Mesendoderm (in vitro differentiated cells): ENCODE data around the gene ZNF865.

Source experiments
- DNase-seq: peaks from one replicate; pipeline ENCODE4 v3.0.0; 2013
- H2AK5ac ChIP-seq: 2 replicates; pipeline ENCODE4 v1.6.1; 2013; ENCODE audit warnings: low read length, inconsistent platforms
- H2BK120ac ChIP-seq: 2 replicates; pipeline ENCODE4 v1.6.1; 2013; ENCODE audit warnings: low read depth, mild to moderate bottlenecking, low read length, moderate library complexity, mixed read lengths
- H2BK15ac ChIP-seq: replicated peaks from 2 replicates; pipeline ENCODE4 v1.6.1; 2013; ENCODE audit warnings: low read depth, mild to moderate bottlenecking, moderate library complexity
- H2BK5ac ChIP-seq: 2 replicates; pipeline ENCODE4 v1.6.1; 2013; ENCODE audit warnings: low read length, inconsistent platforms
- H3K18ac ChIP-seq: 2 replicates; pipeline ENCODE4 v1.6.1; 2013; ENCODE audit warnings: mild to moderate bottlenecking, low read length, mixed read lengths
- H3K23ac ChIP-seq: one replicate; pipeline ENCODE4 v1.6.1; 2013; ENCODE audit warnings: low read length
- H3K27ac ChIP-seq: 2 replicates; pipeline ENCODE4 v1.5.1; 2013; ENCODE audit warnings: low read depth, mild to moderate bottlenecking, inconsistent platforms, low read length, moderate library complexity
- H3K27me3 ChIP-seq: 2 replicates; pipeline ENCODE4 v1.6.1; 2013; ENCODE audit warnings: low read length, control low read depth, mild to moderate bottlenecking, inconsistent platforms; ENCODE audit not compliant: insufficient read depth, poor library complexity
- H3K36me3 ChIP-seq: 2 replicates; pipeline ENCODE4 v1.6.1; 2013; ENCODE audit warnings: low read length, inconsistent platforms; ENCODE audit not compliant: control insufficient read depth, insufficient read depth
- H3K4ac ChIP-seq: one replicate; pipeline ENCODE4 v1.6.1; 2013; ENCODE audit warnings: low read depth, mild to moderate bottlenecking, low read length, moderate library complexity
- H3K4me1 ChIP-seq: 2 replicates; pipeline ENCODE4 v1.6.1; 2013; ENCODE audit warnings: low read depth, low read length, inconsistent platforms; ENCODE audit not compliant: control insufficient read depth
- H3K4me2 ChIP-seq: 2 replicates; pipeline ENCODE4 v1.6.1; 2013; ENCODE audit warnings: low read length
- H3K4me3 ChIP-seq: 2 replicates; pipeline ENCODE4 v1.5.1; 2013; ENCODE audit warnings: mild to moderate bottlenecking, low read length
- H3K56ac ChIP-seq: one replicate; pipeline ENCODE4 v1.6.1; 2013; ENCODE audit warnings: low read length
- H3K79me1 ChIP-seq: 2 replicates; pipeline ENCODE4 v1.6.1; 2013; ENCODE audit warnings: low read length, inconsistent platforms
- H3K79me2 ChIP-seq: 2 replicates; pipeline ENCODE4 v1.6.1; 2013; ENCODE audit warnings: mild to moderate bottlenecking, low read length; ENCODE audit not compliant: control insufficient read depth, insufficient read depth
- H3K9ac ChIP-seq: 2 replicates; pipeline ENCODE4 v1.6.1; 2013; ENCODE audit warnings: low read length, inconsistent platforms
- H4K5ac ChIP-seq: one replicate; pipeline ENCODE4 v1.6.1; 2013; ENCODE audit warnings: low read length
- H4K8ac ChIP-seq: one replicate; pipeline ENCODE4 v1.6.1; 2013; ENCODE audit warnings: low read depth, mild to moderate bottlenecking, control low read depth, low read length, moderate library complexity
- WGBS: extraction: QIAGEN DNeasy Blood & Tissue Kit; methylation state at CpG from one replicate; pipeline ENCODE4 v1.1.7; 2013; ENCODE audit warnings: low lambda C conversion rate, missing lambda C conversion rate; ENCODE audit not compliant: insufficient coverage; ENCODE audit errors: extremely low coverage; 5-methylcytosine and 5-hydroxymethylcytosine counted together

ZNF865 gene

GRCh38 chr19:55650602-55651230 is 45.3 kb downstream of the ZNF865 start:
- Histone ChIP-seq H3K27ac (no peak overlapping the region), H3K4me1 (no peaks in the 10 kb centered on the region)
- no CpG with 5 or more reads among the region's 17 CpGs for WGBS

GRCh38 chr19:55651236-55651635 is 45.8 kb downstream of the ZNF865 start:
- Histone ChIP-seq H2BK5ac (no peak overlapping the region), H4K5ac (no peak overlapping the region), H3K27ac (no peak overlapping the region), H3K36me3 (no peaks in the 10 kb centered on the region), H2BK120ac (no peak overlapping the region), H3K23ac (no peak overlapping the region), H3K4me2 (no peak overlapping the region), H3K79me2 (peaks cover 9% of the 10 kb centered on the region), H3K18ac (no peak overlapping the region), H3K4me1 (no peaks in the 10 kb centered on the region), H2AK5ac (no peak overlapping the region), H3K4ac (no peak overlapping the region), H3K27me3 (no peaks in the 10 kb centered on the region), H4K8ac (no peak overlapping the region), H3K56ac (no peak overlapping the region), H3K9ac (no peak overlapping the region), H2BK15ac (no peak overlapping the region), H3K4me3 (no peak overlapping the region), H3K79me1 (no peaks in the 10 kb centered on the region)
- no CpG with 5 or more reads among the region's 18 CpGs for WGBS
- no peak for DNase-seq

More at GRCh38 chr19:55650602-55651230, 45.3 kb downstream of the ZNF865 start:
- no peak overlapping the region for H4K8ac ChIP-seq
- no peak overlapping the region for H2BK120ac ChIP-seq
- H3K23ac ChIP-seq, result no peak overlapping the region
- no peaks in the 10 kb centered on the region for H3K27me3 ChIP-seq
- no peak overlapping the region for H3K4ac ChIP-seq
- no peak overlapping the region for H3K4me3 ChIP-seq
- no peak overlapping the region for H4K5ac ChIP-seq
- H2BK5ac ChIP-seq, result no peak overlapping the region
- H2BK15ac ChIP-seq, result no peak overlapping the region
- H3K4me2 ChIP-seq, result no peak overlapping the region
- H3K18ac ChIP-seq, result no peak overlapping the region
- H3K9ac ChIP-seq, result no peak overlapping the region
- peaks cover 3% of the 10 kb centered on the region for H3K79me2 ChIP-seq
- no peak for DNase-seq
- no peaks in the 10 kb centered on the region for H3K36me3 ChIP-seq
- H3K79me1 ChIP-seq, result no peaks in the 10 kb centered on the region
- no peak overlapping the region for H3K56ac ChIP-seq
- H2AK5ac ChIP-seq, result no peak overlapping the region

- Histone ChIP-seq H4K5ac (no peak overlapping the region), H3K27ac (no peak overlapping the region), H2BK5ac (no peak overlapping the region), H3K23ac (no peak overlapping the region), H2BK120ac (no peak overlapping the region), H4K8ac (peak overlapping the region; percentile 7), H2BK15ac (no peak overlapping the region), H3K79me1 (no peaks in the 10 kb centered on the region), H3K18ac (no peak overlapping the region), H3K79me2 (peaks cover 21% of the 10 kb centered on the region), H3K4me2 (no peak overlapping the region), H2AK5ac (no peak overlapping the region), H3K27me3 (no peaks in the 10 kb centered on the region), H3K4me3 (no peak overlapping the region), H3K36me3 (no peaks in the 10 kb centered on the region), H3K4me1 (peaks cover 4% of the 10 kb centered on the region), H3K4ac (peak overlapping the region; percentile 17), H3K9ac (peak overlapping the region; percentile 53), H3K56ac (peak overlapping the region; percentile 71)
- WGBS, result no CpG with 5 or more reads among the region's 71 CpGs
- DNase-seq, result no peak
Observed at GRCh38 chr19:55652311-55653128, 47.1 kb downstream of the ZNF865 start.

- peak; percentile 99 for DNase-seq
- peaks cover 4% of the 10 kb centered on the region for H3K4me1 ChIP-seq
- H3K4me2 ChIP-seq, result peak overlapping the region; percentile 77
- peak overlapping the region; percentile 92 for H3K56ac ChIP-seq
- no peak overlapping the region for H2AK5ac ChIP-seq
- WGBS, result no CpG with 5 or more reads among the region's 57 CpGs
- H3K79me2 ChIP-seq, result peaks cover 34% of the 10 kb centered on the region
- H3K4ac ChIP-seq, result peak overlapping the region; percentile 82
- peak overlapping the region; percentile 99 for H3K9ac ChIP-seq
- H3K36me3 ChIP-seq, result no peaks in the 10 kb centered on the region
- no peak overlapping the region for H2BK120ac ChIP-seq
- no peak overlapping the region for H2BK15ac ChIP-seq
- peak overlapping the region; percentile 81 for H3K4me3 ChIP-seq
- H3K23ac ChIP-seq, result no peak overlapping the region
- H2BK5ac ChIP-seq, result peak overlapping the region; percentile 79
- H4K8ac ChIP-seq, result no peak overlapping the region
- peak overlapping the region; percentile 35 for H3K18ac ChIP-seq
- H3K79me1 ChIP-seq, result no peaks in the 10 kb centered on the region
- no peak overlapping the region for H4K5ac ChIP-seq
- no peaks in the 10 kb centered on the region for H3K27me3 ChIP-seq
- peak overlapping the region; percentile 85 for H3K27ac ChIP-seq
Observed at GRCh38 chr19:55653651-55654322, 48.3 kb downstream of the ZNF865 start.

- H3K36me3 ChIP-seq, result no peaks in the 10 kb centered on the region
- no peak overlapping the region for H4K8ac ChIP-seq
- WGBS, result no CpG with 5 or more reads among the region's 52 CpGs
- peak overlapping the region; percentile 81 for H3K4me3 ChIP-seq
- H2AK5ac ChIP-seq, result no peak overlapping the region
- H3K9ac ChIP-seq, result peak overlapping the region; percentile 99
- H3K56ac ChIP-seq, result peak overlapping the region; percentile 98
- peak overlapping the region; percentile 98 for H2BK5ac ChIP-seq
- no peaks in the 10 kb centered on the region for H3K27me3 ChIP-seq
- peak overlapping the region; percentile 48 for H3K23ac ChIP-seq
- peak overlapping the region; percentile 68 for H4K5ac ChIP-seq
- H3K79me2 ChIP-seq, result peaks cover 40% of the 10 kb centered on the region
- no peak overlapping the region for H3K4ac ChIP-seq
- peak overlapping the region; percentile 88 for H3K27ac ChIP-seq
- H3K79me1 ChIP-seq, result no peaks in the 10 kb centered on the region
- H3K18ac ChIP-seq, result peak overlapping the region; percentile 47
- peak; percentile 100 for DNase-seq
- no peak overlapping the region for H2BK15ac ChIP-seq
- peak overlapping the region; percentile 82 for H3K4me2 ChIP-seq
- peaks cover 4% of the 10 kb centered on the region for H3K4me1 ChIP-seq
- no peak overlapping the region for H2BK120ac ChIP-seq
Observed at GRCh38 chr19:55654323-55654867, 48.9 kb downstream of the ZNF865 start.
